H1 (cell line): ENCODE results near the gene STIM1. TPM values are rescaled to one million over a fixed set of nuclear protein-coding genes. Genes with fewer than 3 reads are reported as not detected.

ENCODE experiments used
- CTCF ChIA-PET: fragments of 300-600 bp; sonication (Branson Sonifier 250); formaldehyde crosslinking; loops from one replicate; lab custom pipeline; 2021; ENCODE audit not compliant: partially characterized antibody; lab: Charles Lee
- POLR2A ChIA-PET: fragments of 300-600 bp; sonication (Branson Sonifier 250); formaldehyde crosslinking; loops from one replicate; lab custom pipeline; 2021; ENCODE audit warnings: inconsistent platforms; ENCODE audit not compliant: partially characterized antibody; lab: Charles Lee
- DNase-seq, 2 experiments: peaks; one replicate each; pipeline versions ENCODE4 v3.0.0 to v3.0.0-alpha.2; 2010 to 2022; ENCODE audit warnings: low spot score in 2 of 2, low read depth in 1 of 2, mixed read lengths in 1 of 2
- FAIRE-seq: peaks from 2 replicates; lab custom pipeline; 2011; peaks lifted over from hg19 to GRCh38; lab: Jason Lieb, UNC
- H2AFZ ChIP-seq: 2 replicates; pipeline ENCODE4 v1.8.1; 2012; ENCODE audit warnings: low read length, inconsistent platforms
- H2AK5ac ChIP-seq: 2 replicates; pipeline ENCODE4 v1.6.1; 2013; ENCODE audit warnings: low read depth, low read length
- H2BK120ac ChIP-seq: replicated peaks from 2 replicates; pipeline ENCODE3; 2013; ENCODE audit warnings: low read depth, low read length, inconsistent platforms
- H2BK12ac ChIP-seq: 2 replicates; pipeline ENCODE4 v1.6.1; 2013; ENCODE audit warnings: low read depth, low read length
- H2BK15ac ChIP-seq: 2 replicates; pipeline ENCODE4 v1.6.1; 2013; ENCODE audit warnings: low read length
- H2BK20ac ChIP-seq: 2 replicates; pipeline ENCODE4 v1.6.1; 2013; ENCODE audit warnings: low read length
- H2BK5ac ChIP-seq: 2 replicates; pipeline ENCODE4 v1.6.1; 2013; ENCODE audit warnings: low read depth, low read length
- H3K14ac ChIP-seq: 2 replicates; pipeline ENCODE4 v1.6.1; 2013; ENCODE audit warnings: inconsistent platforms; ENCODE audit not compliant: insufficient read length
- H3K18ac ChIP-seq: 2 replicates; pipeline ENCODE4 v1.6.1; 2013; ENCODE audit warnings: low read length; ENCODE audit errors: extremely low read depth
- H3K23ac ChIP-seq: 2 replicates; pipeline ENCODE4 v1.6.1; 2013; ENCODE audit warnings: inconsistent platforms; ENCODE audit not compliant: insufficient read length
- H3K23me2 ChIP-seq: 2 replicates; pipeline ENCODE4 v1.6.1; 2013; ENCODE audit warnings: low read depth, low read length
- H3K27ac ChIP-seq: 2 replicates; pipeline ENCODE4 v1.6.1; 2011; ENCODE audit warnings: low read depth, low read length, inconsistent platforms
- H3K27me3 ChIP-seq, 4 experiments: replicated peaks in 1 of 4; 1 replicate in 1 of 4; 2 replicates in 3 of 4; pipeline versions ENCODE4 v1.6.1 to v1.8.1; 2011 to 2013; ENCODE audit warnings: low read length in 3 of 4, mild to moderate bottlenecking in 3 of 4, inconsistent platforms in 2 of 4, mixed read lengths in 2 of 4, moderate library complexity in 1 of 4; ENCODE audit not compliant: control insufficient read depth in 3 of 4, insufficient read depth in 3 of 4; ENCODE audit errors: extremely low read depth in 1 of 4
- H3K36me3 ChIP-seq, 4 experiments: 2 replicates each; pipeline versions ENCODE4 v1.6.1 to v1.8.1; 2011 to 2013; ENCODE audit warnings: mild to moderate bottlenecking in 4 of 4, low read length in 3 of 4, moderate library complexity in 2 of 4, control low read depth in 1 of 4, inconsistent platforms in 1 of 4; ENCODE audit not compliant: insufficient read depth in 4 of 4, control insufficient read depth in 2 of 4
- H3K4ac ChIP-seq: replicated peaks from 2 replicates; pipeline ENCODE3; 2013; ENCODE audit warnings: low read length, low read depth, mixed read lengths, inconsistent platforms; ENCODE audit not compliant: insufficient read length
- H3K4me1 ChIP-seq, 4 experiments: replicated peaks in 1 of 4; 1 replicate in 1 of 4; 2 replicates in 3 of 4; pipeline versions ENCODE4 v1.6.1 to v1.8.1; 2011 to 2013; ENCODE audit warnings: low read length in 3 of 4, inconsistent platforms in 2 of 4, mixed read lengths in 1 of 4; ENCODE audit not compliant: insufficient read depth in 4 of 4, control insufficient read depth in 3 of 4
- H3K4me2 ChIP-seq, 2 experiments: 2 replicates each; pipeline versions ENCODE4 v1.6.1 to v1.8.1; 2011 to 2013; ENCODE audit warnings: low read depth in 2 of 2, low read length in 2 of 2, control low read depth in 1 of 2, inconsistent platforms in 1 of 2, mild to moderate bottlenecking in 1 of 2; ENCODE audit not compliant: insufficient read depth in 1 of 2
- H3K4me3 ChIP-seq, 4 experiments: fragments of 200-600, 300-600 bp in 1 of 4; sonication (generic), shearing (Covaris generic), sonication (Bioruptor Twin) in 1 of 4; 2 replicates each; pipeline versions ENCODE4 v1.5.1 to v1.8.1; 2011 to 2016; ENCODE audit warnings: low read length in 4 of 4, low read depth in 3 of 4, control low read depth in 2 of 4, inconsistent platforms in 2 of 4, mild to moderate bottlenecking in 2 of 4, mixed read lengths in 1 of 4, moderate library complexity in 1 of 4; ENCODE audit not compliant: insufficient read depth in 2 of 4; ENCODE audit errors: extremely low read depth in 1 of 4
- H3K56ac ChIP-seq: replicated peaks from 2 replicates; pipeline ENCODE3; 2013; ENCODE audit warnings: low read depth, mild to moderate bottlenecking, mixed read lengths, low read length, inconsistent platforms; ENCODE audit not compliant: insufficient read length
- H3K79me1 ChIP-seq: 2 replicates; pipeline ENCODE4 v1.6.1; 2013; ENCODE audit warnings: low read depth, low read length, control low read depth
- H3K79me2 ChIP-seq, 2 experiments: 2 replicates each; pipeline versions ENCODE4 v1.6.1 to v1.8.1; 2012 to 2013; ENCODE audit warnings: low read length in 2 of 2, mild to moderate bottlenecking in 2 of 2, inconsistent platforms in 1 of 2; ENCODE audit not compliant: insufficient read depth in 2 of 2, control insufficient read depth in 1 of 2
- H3K9ac ChIP-seq, 4 experiments: replicated peaks in 1 of 4; 1 replicate in 1 of 4; 2 replicates in 3 of 4; pipeline versions ENCODE4 v1.6.1 to v1.8.1; 2011 to 2013; ENCODE audit warnings: low read depth in 3 of 4, low read length in 3 of 4, control low read depth in 2 of 4, mild to moderate bottlenecking in 2 of 4, moderate library complexity in 2 of 4, inconsistent platforms in 1 of 4; ENCODE audit errors: extremely low read depth in 1 of 4
- H3K9me3 ChIP-seq, 2 experiments: 2 replicates each; pipeline versions ENCODE4 v1.6.1 to v1.8.1; 2012 to 2013; ENCODE audit warnings: mild to moderate bottlenecking in 2 of 2, moderate library complexity in 2 of 2, control low read depth in 1 of 2, inconsistent platforms in 1 of 2, low read depth in 1 of 2, low read length in 1 of 2, mixed read lengths in 1 of 2; ENCODE audit not compliant: insufficient read depth in 2 of 2
- H4K20me1 ChIP-seq, 2 experiments: replicated peaks in 1 of 2; 2 replicates each; pipeline versions ENCODE3 to v1.8.1; 2011 to 2013; ENCODE audit warnings: inconsistent platforms in 2 of 2, low read length in 2 of 2, mild to moderate bottlenecking in 1 of 2; ENCODE audit not compliant: insufficient read depth in 2 of 2, control insufficient read depth in 1 of 2
- H4K5ac ChIP-seq: 2 replicates; pipeline ENCODE4 v1.6.1; 2013; ENCODE audit warnings: low read length, low read depth, mixed read lengths, inconsistent platforms; ENCODE audit not compliant: insufficient read length
- H4K8ac ChIP-seq: 2 replicates; pipeline ENCODE4 v1.8.0; 2013; ENCODE audit warnings: mild to moderate bottlenecking, moderate library complexity, low read length, inconsistent platforms; ENCODE audit not compliant: insufficient read depth; ENCODE audit errors: extremely low read depth
- H4K91ac ChIP-seq: replicated peaks from 2 replicates; pipeline ENCODE3; 2013; ENCODE audit warnings: low read length, mixed read lengths, inconsistent platforms; ENCODE audit not compliant: insufficient read length
- GTF2F1 ChIP-seq: IDR thresholded peaks from 2 replicates; pipeline ENCODE4 v1.6.1; 2012; ENCODE audit warnings: low read depth, low read length, improper control_type of control experiment, borderline replicate concordance
- HDAC6 ChIP-seq: IDR thresholded peaks from one replicate; pipeline ENCODE4 v1.7.1; 2012; ENCODE audit warnings: low read depth, mild to moderate bottlenecking, inconsistent platforms, low read length, moderate library complexity
- POLR2AphosphoS5 ChIP-seq: IDR thresholded peaks from 2 replicates; pipeline ENCODE4 v1.6.1; 2011; ENCODE audit warnings: low read depth, low read length
- WGBS, 2 experiments: shearing (Covaris generic) in 1 of 2; methylation state at CpG; one replicate each; pipeline versions ENCODE4 v1.1.6 to v1.1.7; 2013 to 2015; ENCODE audit warnings: low lambda C conversion rate in 2 of 2, mixed read lengths in 2 of 2, inconsistent platforms in 1 of 2, low coverage in 1 of 2, missing lambda C conversion rate in 1 of 2; ENCODE audit not compliant: insufficient replicate concordance in 2 of 2, insufficient coverage in 1 of 2, insufficient read length in 1 of 2; ENCODE audit errors: extremely low coverage in 1 of 2, missing lambda C conversion rate in 1 of 2; 5-methylcytosine and 5-hydroxymethylcytosine counted together
- polyA plus RNA-seq, 7 experiments: library from polyadenylated mRNA; depleted of rRNA in 3 of 7; stranded (reverse) in 5 of 7; unstranded in 2 of 7; fragments of >200 nt in 5 of 7; fragments of 200-250 nt in 2 of 7; gene quantifications; 1 replicate in 5 of 7; 2 replicates in 1 of 7; 4 replicates in 1 of 7; pipeline versions ENCODE4 v1.2.1 to v1.2.3, GENCODE V29; 2011 to 2013; ENCODE audit warnings: missing spikeins in 2 of 7, mixed read lengths in 2 of 7
- total RNA-seq: library from RNA; stranded (reverse); fragmentation: NEBNext Ultra II Directional; extraction: Animal tissue kit (Norgen Biotek cat#: 25700); gene quantifications from 2 replicates; pipeline ENCODE4 v1.2.1, GENCODE V29; 2021

Gene STIM1
- total and polyA plus RNA-seq, 2 of the 8 experiments (the other 6 are each of a cell fraction or from before 2014, with no cell fraction given): 11.1 to 12.2 TPM

- Histone ChIP-seq H2BK15ac (no peak within 1 kb of the TSS), H2BK20ac (no peak within 1 kb of the TSS), H3K79me1 (peaks cover 2% of the 10 kb centered on the region; the same call in 1 of the 2 replicates), H3K56ac (peak within 1 kb of the TSS; percentile 73), H2BK12ac (peak within 1 kb of the TSS; percentile 75; the same call in 1 of the 2 replicates), H3K4me2 (peak within 1 kb of the TSS; percentile 95 to 99), H3K9me3 (no peaks in the 10 kb centered on the region), H3K4ac (no peak within 1 kb of the TSS), H4K20me1 (peaks cover 1 to 2% of the 10 kb centered on the region in 2 experiments), H3K23me2 (peaks cover 4% of the 10 kb centered on the region; the same call in 1 of the 2 replicates), H3K27ac (peak within 1 kb of the TSS; percentile 93), H3K18ac (peak within 1 kb of the TSS; percentile 94), H3K27me3 (no peaks in the 10 kb centered on the region), H2BK5ac (peak within 1 kb of the TSS; percentile 63), H3K4me1 (peaks cover 0 to 3% (median 2%) of the 10 kb centered on the region in 4 experiments; a peak in 3 of 7 replicates), H4K91ac (no peak within 1 kb of the TSS), H2AK5ac (no peak within 1 kb of the TSS), H3K36me3 (no peaks in the 10 kb centered on the region), H3K23ac (no peak within 1 kb of the TSS), H2BK120ac (no peak within 1 kb of the TSS), H3K14ac (no peak within 1 kb of the TSS), H3K9ac (peak within 1 kb of the TSS; percentile 92 to 98 (median 95)), H3K79me2 (peaks cover 0 to 38% of the 10 kb centered on the region in 2 experiments; a peak in 2 of 4 replicates), H2AFZ (peak within 1 kb of the TSS; percentile 7; the same call in 1 of the 2 replicates), H4K8ac (peak within 1 kb of the TSS; percentile 97), H4K5ac (peak within 1 kb of the TSS; percentile 92), H3K4me3 (peak within 1 kb of the TSS; percentile 74 to 92 (median 88))
- peak; percentile 81 for FAIRE-seq
- ChIA-PET POLR2A (interaction anchor here (0.9 to 1.0 kb wide), 3 partner anchors 23 to 269 kb away, joined by 3 read pairs; no protein-coding TSS in a partner anchor), CTCF (no interaction called here)
- peak; percentile 96 to 98 for DNase-seq
- 1% methylated on average over 66 of the region's 74 CpGs; no CpG with 5 or more reads in 1 of the 2 experiments for WGBS, 2 experiments
- TF ChIP-seq HDAC6 (no peak), POLR2AphosphoS5 (peak; percentile 77; the same call in 1 of the 2 replicates), GTF2F1 (peak; percentile 46; the same call in 1 of the 2 replicates)
These were observed 239.2 kb downstream of the STIM1 start, which contains the start of gene RRM1 for GRCh38 chr11:4094348-4095291. Gene RRM1, plus strand, starts transcription at chr11:4094799. Its CDS starts 214 bp downstream, at chr11:4095013.
